ENCODE measurements around the gene PTPRA.

DNA sequence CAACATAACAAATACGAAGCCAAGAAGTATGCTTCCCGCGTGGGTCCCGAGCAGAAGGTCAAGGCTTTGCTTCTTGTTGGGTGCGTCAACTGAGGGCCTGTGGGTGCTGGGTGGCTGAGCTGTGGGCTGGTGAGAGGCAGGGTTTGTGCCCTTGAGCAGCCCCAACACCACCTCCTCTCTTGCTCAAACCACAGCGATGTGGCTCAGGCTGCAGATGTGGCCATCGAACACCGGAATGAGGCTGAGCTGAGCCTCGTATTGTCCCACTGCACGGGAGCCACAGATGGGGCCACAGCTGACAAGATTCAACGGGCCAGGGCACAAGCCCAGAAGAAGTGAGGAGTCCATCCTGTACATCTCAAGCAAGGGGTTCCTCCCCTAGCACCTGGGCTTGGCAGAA, 7.0 kb upstream of the PTPRA start:
- TF ChIP-seq, protein P1, sequence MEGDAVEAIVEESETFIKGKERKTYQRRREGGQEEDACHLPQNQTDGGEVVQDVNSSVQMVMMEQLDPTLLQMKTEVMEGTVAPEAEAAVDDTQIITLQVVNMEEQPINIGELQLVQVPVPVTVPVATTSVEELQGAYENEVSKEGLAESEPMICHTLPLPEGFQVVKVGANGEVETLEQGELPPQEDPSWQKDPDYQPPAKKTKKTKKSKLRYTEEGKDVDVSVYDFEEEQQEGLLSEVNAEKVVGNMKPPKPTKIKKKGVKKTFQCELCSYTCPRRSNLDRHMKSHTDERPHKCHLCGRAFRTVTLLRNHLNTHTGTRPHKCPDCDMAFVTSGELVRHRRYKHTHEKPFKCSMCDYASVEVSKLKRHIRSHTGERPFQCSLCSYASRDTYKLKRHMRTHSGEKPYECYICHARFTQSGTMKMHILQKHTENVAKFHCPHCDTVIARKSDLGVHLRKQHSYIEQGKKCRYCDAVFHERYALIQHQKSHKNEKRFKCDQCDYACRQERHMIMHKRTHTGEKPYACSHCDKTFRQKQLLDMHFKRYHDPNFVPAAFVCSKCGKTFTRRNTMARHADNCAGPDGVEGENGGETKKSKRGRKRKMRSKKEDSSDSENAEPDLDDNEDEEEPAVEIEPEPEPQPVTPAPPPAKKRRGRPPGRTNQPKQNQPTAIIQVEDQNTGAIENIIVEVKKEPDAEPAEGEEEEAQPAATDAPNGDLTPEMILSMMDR (IDR thresholded peaks at IDR 0.05; ENCODE audit: control extremely low read depth in 1 of 3, insufficient read depth in 1 of 3, low read depth in 1 of 3, low read length in 3 of 3) = no peak
- TF ChIP-seq ASH2L (IDR thresholded peaks at IDR 0.05; ENCODE audit: low read length) (no peak), SRF (IDR thresholded peaks at IDR 0.05; ENCODE audit: low read depth, low read length) (no peak), SP2 (IDR thresholded peaks at IDR 0.05; ENCODE audit: low read length) (no peak), GABPA (IDR thresholded peaks at IDR 0.05; ENCODE audit: borderline replicate concordance, insufficient read depth, low read length) (no peak), RAD21 (IDR thresholded peaks at IDR 0.05 in 1 of 2, conservative IDR thresholded peaks at IDR 0.05 in 1 of 2; ENCODE audit: low read depth in 2 of 2, low read length in 2 of 2) (no peak), POLR2A (IDR thresholded peaks at IDR 0.05; ENCODE audit: control extremely low read depth in 1 of 2, low read depth in 2 of 2, low read length in 2 of 2) (no peak)
